ENCODE data around the gene FXYD7. TPM values are rescaled to one million over a fixed set of nuclear protein-coding genes. Genes with fewer than 3 reads are reported as not detected.

Gene FXYD7
- total RNA-seq, 1 experiment from 2014 or later: not detected

- no peaks in the 10 kb centered on the region for H3K36me3 ChIP-seq
- no peak overlapping the region for H3K4me3 ChIP-seq
- no peaks in the 10 kb centered on the region for H3K27me3 ChIP-seq
- DNase-seq: no peak
- H3K9me3 ChIP-seq: no peaks in the 10 kb centered on the region
These were observed 36.0 kb upstream of the FXYD7 start for GRCh38 chr19:35106898-35107541.

GRCh38 chr19:35107545-35107944 lies 35.5 kb upstream of the FXYD7 start:
- DNase-seq: peak; percentile 74
- H3K9me3 ChIP-seq: no peaks in the 10 kb centered on the region
- H3K36me3 ChIP-seq: no peaks in the 10 kb centered on the region
- H3K27me3 ChIP-seq: no peaks in the 10 kb centered on the region
- H3K4me3 ChIP-seq: no peak overlapping the region

- Histone ChIP-seq H3K9me3 (no peaks in the 10 kb centered on the region), H3K36me3 (no peaks in the 10 kb centered on the region), H3K4me3 (no peak overlapping the region), H3K27me3 (no peaks in the 10 kb centered on the region)
- DNase-seq: no peak
These were observed 34.3 kb upstream of the FXYD7 start for GRCh38 chr19:35108730-35109129.

GRCh38 chr19:35109395-35110112 lies 33.5 kb upstream of the FXYD7 start:
- H3K9me3 ChIP-seq: no peaks in the 10 kb centered on the region
- DNase-seq: peak; percentile 98
- no peaks in the 10 kb centered on the region for H3K36me3 ChIP-seq
- no peaks in the 10 kb centered on the region for H3K27me3 ChIP-seq
- no peak overlapping the region for H3K4me3 ChIP-seq

- Histone ChIP-seq H3K27me3 (no peaks in the 10 kb centered on the region), H3K4me3 (no peak overlapping the region), H3K9me3 (no peaks in the 10 kb centered on the region), H3K36me3 (no peaks in the 10 kb centered on the region)
- no peak for DNase-seq
These were observed 32.1 kb upstream of the FXYD7 start for GRCh38 chr19:35110974-35111373.

- H3K9me3 ChIP-seq: no peaks in the 10 kb centered on the region
- no peaks in the 10 kb centered on the region for H3K36me3 ChIP-seq
- no peak overlapping the region for H3K4me3 ChIP-seq
- no peaks in the 10 kb centered on the region for H3K27me3 ChIP-seq
- DNase-seq: no peak
These were observed 29.9 kb upstream of the FXYD7 start for GRCh38 chr19:35112995-35113688.

GRCh38 chr19:35114353-35115176 lies 28.5 kb upstream of the FXYD7 start:
- Histone ChIP-seq H3K27me3 (no peaks in the 10 kb centered on the region), H3K36me3 (no peaks in the 10 kb centered on the region), H3K4me3 (peak overlapping the region; percentile 25), H3K9me3 (no peaks in the 10 kb centered on the region)
- DNase-seq: peak; percentile 60

GRCh38 chr19:35115177-35115951 lies 27.7 kb upstream of the FXYD7 start, which contains the start of gene FXYD3:
Gene FXYD3, plus strand, starts transcription at chr19:35115823. Its CDS starts 3,554 bp downstream, at chr19:35119377.
- peak within 1 kb of the TSS; percentile 25 for H3K4me3 ChIP-seq

GRCh38 chr19:35116072-35116801 lies 26.8 kb upstream of the FXYD7 start:
- Histone ChIP-seq H3K27me3 (no peaks in the 10 kb centered on the region), H3K4me3 (no peak overlapping the region), H3K36me3 (no peaks in the 10 kb centered on the region), H3K9me3 (no peaks in the 10 kb centered on the region)
- no peak for DNase-seq

More at GRCh38 chr19:35115177-35115951, 27.7 kb upstream of the FXYD7 start, which contains the start of gene FXYD3:
- no peak for DNase-seq
- no peaks in the 10 kb centered on the region for H3K27me3 ChIP-seq
- H3K9me3 ChIP-seq: no peaks in the 10 kb centered on the region
- H3K36me3 ChIP-seq: no peaks in the 10 kb centered on the region

- H3K36me3 ChIP-seq: no peaks in the 10 kb centered on the region
- DNase-seq: no peak
These were observed 25.9 kb upstream of the FXYD7 start for GRCh38 chr19:35117116-35117515.

GRCh38 chr19:35117799-35118198 lies 25.3 kb upstream of the FXYD7 start:
- DNase-seq: no peak
- Histone ChIP-seq H3K27me3 (no peaks in the 10 kb centered on the region), H3K4me3 (no peak overlapping the region), H3K36me3 (no peaks in the 10 kb centered on the region), H3K9me3 (no peaks in the 10 kb centered on the region)

More at GRCh38 chr19:35117116-35117515, 25.9 kb upstream of the FXYD7 start:
- H3K27me3 ChIP-seq: no peaks in the 10 kb centered on the region
- no peak overlapping the region for H3K4me3 ChIP-seq
- no peaks in the 10 kb centered on the region for H3K9me3 ChIP-seq

- Histone ChIP-seq H3K36me3 (no peaks in the 10 kb centered on the region), H3K4me3 (no peak overlapping the region), H3K9me3 (no peaks in the 10 kb centered on the region)
These were observed 24.6 kb upstream of the FXYD7 start for GRCh38 chr19:35118268-35119020.

GRCh38 chr19:35119091-35119490 lies 24.0 kb upstream of the FXYD7 start:
- no peak for DNase-seq
- Histone ChIP-seq H3K9me3 (no peaks in the 10 kb centered on the region), H3K4me3 (no peak overlapping the region), H3K36me3 (no peaks in the 10 kb centered on the region), H3K27me3 (no peaks in the 10 kb centered on the region)

More at GRCh38 chr19:35118268-35119020, 24.6 kb upstream of the FXYD7 start:
- DNase-seq: no peak
- H3K27me3 ChIP-seq: no peaks in the 10 kb centered on the region

GRCh38 chr19:35119578-35120155 lies 23.4 kb upstream of the FXYD7 start:
- no peaks in the 10 kb centered on the region for H3K36me3 ChIP-seq
- H3K4me3 ChIP-seq: no peak overlapping the region
- no peaks in the 10 kb centered on the region for H3K9me3 ChIP-seq
- H3K27me3 ChIP-seq: no peaks in the 10 kb centered on the region
- no peak for DNase-seq
